IgD-negative memory B cell (primary cell): ENCODE results near the gene PCDHB14. TPM values are rescaled to one million over a fixed set of nuclear protein-coding genes. Genes with fewer than 3 reads are reported as not detected.
"Not testable (repeated sequence)": the region's sequence is repeated elsewhere in the genome, so short reads cannot be mapped to it uniquely, and the experiment has no call there.

Experiments
- H3K27ac Mint-ChIP-seq, 3 donors: one replicate each; pipeline ENCODE4 v1.8.0; 2020 to 2022; ENCODE audit warnings: mild to moderate bottlenecking in 3 of 3, mixed read lengths in 3 of 3, moderate library complexity in 1 of 3
- H3K27me3 Mint-ChIP-seq: one replicate; pipeline ENCODE4 v1.8.0; 2021; ENCODE audit warnings: mixed read lengths
- H3K36me3 Mint-ChIP-seq: one replicate; pipeline ENCODE4 v1.8.0; 2020; ENCODE audit warnings: mild to moderate bottlenecking, mixed read lengths
- H3K4me1 Mint-ChIP-seq, 3 donors: one replicate each; pipeline ENCODE4 v1.8.0; 2020 to 2022; ENCODE audit warnings: mixed read lengths in 3 of 3, mild to moderate bottlenecking in 1 of 3
- H3K4me3 Mint-ChIP-seq, 4 donors: one replicate each; pipeline ENCODE4 v1.8.0; 2020 to 2022; ENCODE audit warnings: mild to moderate bottlenecking in 4 of 4, mixed read lengths in 4 of 4, moderate library complexity in 3 of 4
- H3K9me3 Mint-ChIP-seq, 3 donors: one replicate each; pipeline ENCODE4 v1.8.0; 2020 to 2021; ENCODE audit warnings: mixed read lengths in 3 of 3, mild to moderate bottlenecking in 1 of 3
- polyA plus RNA-seq: library from polyadenylated mRNA; unstranded; fragments of 300-500 nt; fragmentation: Illumina TruSeq; gene quantifications from one replicate; pipeline ENCODE4 v1.2.3, GENCODE V29; 2021

The PCDHB14 gene
- polyA plus RNA-seq: not detected

DNA sequence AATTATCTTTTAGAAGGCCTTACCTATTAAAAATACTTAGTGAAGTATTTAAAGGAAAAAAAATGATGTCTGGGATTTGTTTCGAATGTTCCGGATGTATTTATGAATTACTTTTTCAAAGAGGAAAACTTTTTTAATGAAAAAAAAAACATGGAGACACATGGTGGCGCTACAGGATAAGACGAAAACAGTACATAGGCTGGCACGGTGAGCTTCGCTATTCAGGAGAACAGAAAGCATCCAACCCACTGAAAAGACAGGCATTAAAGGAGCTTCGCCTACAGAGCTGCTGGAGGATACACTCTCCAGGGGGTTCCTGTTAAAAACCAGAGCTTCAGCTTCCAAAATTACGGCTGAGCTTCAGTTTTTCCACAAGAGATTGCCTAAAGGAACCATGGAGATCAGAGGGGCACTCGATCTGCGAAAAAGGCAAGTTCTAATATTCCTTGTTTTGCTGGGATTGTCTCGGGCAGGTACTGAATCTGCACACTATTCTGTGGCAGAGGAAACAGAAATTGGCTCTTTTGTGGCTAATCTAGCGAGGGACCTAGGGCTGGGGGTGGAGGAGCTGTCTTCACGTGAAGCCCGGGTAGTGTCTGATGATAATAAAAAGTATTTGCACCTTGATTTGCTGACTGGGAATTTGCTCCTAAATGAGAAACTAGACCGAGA, at the start of gene PCDHB14:
TSS of gene PCDHB14 (plus strand) at position 232 of the 672 bp plus-strand sequence. CDS start at position 395, 163 bp downstream.
- Mint-ChIP-seq H3K4me1 (peaks cover 0 to 4% (median 0%) of the 10 kb centered on the region in 3 donors), H3K9me3 (peaks cover 14 to 29% (median 18%) of the 10 kb centered on the region in 3 donors), H3K27ac (peak within 1 kb of the TSS in 1 of 3 donors; percentile 67), H3K36me3 (no peaks in the 10 kb centered on the region), H3K4me3 (no peak within 1 kb of the TSS), H3K27me3 (peaks cover 13% of the 10 kb centered on the region)

DNA sequence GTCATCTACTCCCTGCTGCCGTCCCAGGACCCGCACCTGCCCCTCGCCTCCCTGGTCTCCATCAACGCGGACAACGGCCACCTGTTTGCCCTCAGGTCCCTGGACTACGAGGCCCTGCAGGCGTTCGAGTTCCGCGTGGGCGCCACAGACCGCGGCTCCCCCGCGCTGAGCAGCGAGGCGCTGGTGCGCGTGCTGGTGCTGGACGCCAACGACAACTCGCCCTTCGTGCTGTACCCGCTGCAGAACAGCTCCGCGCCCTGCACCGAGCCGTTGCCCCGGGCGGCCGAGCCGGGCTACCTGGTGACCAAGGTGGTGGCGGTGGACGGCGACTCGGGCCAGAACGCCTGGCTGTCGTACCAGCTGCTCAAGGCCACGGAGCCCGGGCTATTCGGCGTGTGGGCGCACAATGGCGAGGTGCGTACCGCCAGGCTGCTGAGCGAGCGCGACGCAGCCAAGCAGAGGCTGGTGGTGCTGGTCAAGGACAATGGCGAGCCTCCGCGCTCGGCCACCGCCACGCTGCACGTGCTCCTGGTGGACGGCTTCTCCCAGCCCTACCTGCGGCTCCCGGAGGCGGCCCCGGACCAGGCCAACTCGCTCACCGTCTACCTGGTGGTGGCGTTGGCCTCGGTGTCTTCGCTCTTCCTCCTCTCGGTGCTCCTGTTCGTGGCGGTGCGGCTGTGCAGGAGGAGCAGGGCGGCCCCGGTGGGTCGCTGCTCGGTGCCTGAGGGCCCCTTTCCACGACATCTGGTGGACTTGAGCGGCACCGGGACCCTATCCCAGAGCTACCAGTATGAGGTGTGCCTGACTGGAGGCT, 48.6 kb upstream of the PCDHB14 start:
- not testable (repeated sequence) for H3K27ac Mint-ChIP-seq, H3K4me1 Mint-ChIP-seq, H3K36me3 Mint-ChIP-seq, H3K27me3 Mint-ChIP-seq, H3K4me3 Mint-ChIP-seq, H3K9me3 Mint-ChIP-seq

DNA sequence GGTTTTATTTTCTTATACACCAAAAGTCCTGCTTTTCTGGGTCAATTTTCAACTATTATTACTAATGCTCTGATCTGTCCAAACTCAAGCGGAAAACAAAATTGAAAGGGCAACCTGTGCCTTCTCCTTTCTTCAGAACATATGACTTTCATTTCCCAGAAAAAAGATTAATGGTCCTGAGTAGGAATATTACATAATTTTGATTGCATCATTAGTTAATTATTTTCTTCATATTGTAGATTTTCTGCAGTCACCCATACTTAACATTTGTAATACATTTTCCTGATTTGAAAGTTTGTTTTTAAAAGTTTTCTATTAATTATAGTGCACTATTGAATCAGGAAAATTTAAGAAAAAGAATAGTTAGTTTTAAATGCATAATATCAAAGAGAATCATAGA, 47.2 kb upstream of the PCDHB14 start:
- H3K36me3 Mint-ChIP-seq: no peaks in the 10 kb centered on the region
- peaks cover 8% of the 10 kb centered on the region for H3K27me3 Mint-ChIP-seq
- H3K27ac Mint-ChIP-seq: no peak overlapping the region
- H3K4me1 Mint-ChIP-seq: peaks cover 0 to 2% (median 0%) of the 10 kb centered on the region in 3 donors
- no peak overlapping the region for H3K4me3 Mint-ChIP-seq
- H3K9me3 Mint-ChIP-seq: peaks cover 0 to 4% (median 2%) of the 10 kb centered on the region in 3 donors

DNA sequence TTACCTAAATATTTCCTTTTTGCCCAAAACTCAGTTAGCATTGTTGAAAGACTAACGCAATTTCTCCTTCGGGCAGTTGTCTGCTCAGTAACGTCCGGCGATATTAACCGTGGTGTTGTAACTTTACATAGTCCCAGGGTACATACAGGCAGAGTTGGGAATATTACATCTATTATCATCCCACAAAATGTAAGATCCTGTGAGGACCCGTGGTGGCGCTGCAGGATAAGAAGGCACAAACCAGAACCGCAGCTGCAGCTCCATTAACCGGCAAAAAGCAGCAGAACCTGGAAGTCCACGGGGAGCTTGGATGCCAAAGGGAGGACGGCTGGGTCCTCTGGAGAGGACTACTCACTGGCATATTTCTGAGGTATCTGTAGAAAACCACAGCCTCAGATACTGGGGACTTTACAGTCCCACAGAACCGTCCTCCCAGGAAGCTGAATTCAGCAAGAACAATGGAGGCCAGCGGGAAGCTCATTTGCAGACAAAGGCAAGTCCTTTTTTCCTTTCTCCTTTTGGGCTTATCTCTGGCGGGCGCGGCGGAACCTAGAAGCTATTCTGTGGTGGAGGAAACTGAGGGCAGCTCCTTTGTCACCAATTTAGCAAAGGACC, 45.5 kb upstream of the PCDHB14 start, which contains the start of gene PCDHB8:
TSS of gene PCDHB8 (plus strand) at position 214 of the 615 bp plus-strand sequence. CDS start at position 459, 245 bp downstream.
- H3K27me3 Mint-ChIP-seq: peaks cover 17% of the 10 kb centered on the region
- not testable (repeated sequence) for H3K9me3 Mint-ChIP-seq, H3K36me3 Mint-ChIP-seq, H3K4me3 Mint-ChIP-seq, H3K27ac Mint-ChIP-seq, H3K4me1 Mint-ChIP-seq

DNA sequence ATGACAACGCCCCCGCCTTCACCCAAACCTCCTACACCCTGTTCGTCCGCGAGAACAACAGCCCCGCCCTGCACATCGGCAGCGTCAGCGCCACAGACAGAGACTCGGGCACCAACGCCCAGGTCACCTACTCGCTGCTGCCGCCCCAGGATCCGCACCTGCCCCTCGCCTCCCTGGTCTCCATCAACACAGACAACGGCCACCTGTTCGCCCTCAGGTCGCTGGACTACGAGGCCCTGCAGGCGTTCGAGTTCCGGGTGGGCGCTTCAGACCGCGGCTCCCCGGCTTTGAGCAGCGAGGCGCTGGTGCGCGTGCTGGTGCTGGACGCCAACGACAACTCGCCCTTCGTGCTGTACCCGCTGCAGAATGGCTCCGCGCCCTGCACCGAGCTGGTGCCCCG, 43.8 kb upstream of the PCDHB14 start:
- H3K27ac Mint-ChIP-seq, H3K36me3 Mint-ChIP-seq, H3K4me3 Mint-ChIP-seq, H3K4me1 Mint-ChIP-seq: not testable (repeated sequence)
- H3K9me3 Mint-ChIP-seq: peaks cover 1 to 14% (median 12%) of the 10 kb centered on the region in 3 donors
- peaks cover 17% of the 10 kb centered on the region for H3K27me3 Mint-ChIP-seq

DNA sequence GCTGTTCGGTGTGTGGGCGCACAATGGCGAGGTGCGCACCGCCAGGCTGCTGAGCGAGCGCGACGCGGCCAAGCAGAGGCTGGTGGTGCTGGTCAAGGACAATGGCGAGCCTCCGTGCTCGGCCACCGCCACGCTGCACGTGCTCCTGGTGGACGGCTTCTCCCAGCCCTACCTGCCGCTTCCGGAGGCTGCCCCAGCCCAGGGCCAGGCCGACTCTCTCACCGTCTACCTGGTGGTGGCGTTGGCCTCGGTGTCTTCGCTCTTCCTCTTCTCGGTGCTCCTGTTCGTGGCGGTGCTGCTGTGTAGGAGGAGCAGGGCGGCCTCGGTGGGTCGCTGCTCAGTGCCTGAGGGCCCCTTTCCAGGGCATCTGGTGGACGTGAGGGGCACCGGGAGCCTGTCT, 43.3 kb upstream of the PCDHB14 start:
- peaks cover 20% of the 10 kb centered on the region for H3K27me3 Mint-ChIP-seq
- not testable (repeated sequence) for H3K36me3 Mint-ChIP-seq, H3K4me3 Mint-ChIP-seq, H3K4me1 Mint-ChIP-seq, H3K27ac Mint-ChIP-seq
- H3K9me3 Mint-ChIP-seq: peaks cover 3 to 14% (median 12%) of the 10 kb centered on the region in 3 donors

DNA sequence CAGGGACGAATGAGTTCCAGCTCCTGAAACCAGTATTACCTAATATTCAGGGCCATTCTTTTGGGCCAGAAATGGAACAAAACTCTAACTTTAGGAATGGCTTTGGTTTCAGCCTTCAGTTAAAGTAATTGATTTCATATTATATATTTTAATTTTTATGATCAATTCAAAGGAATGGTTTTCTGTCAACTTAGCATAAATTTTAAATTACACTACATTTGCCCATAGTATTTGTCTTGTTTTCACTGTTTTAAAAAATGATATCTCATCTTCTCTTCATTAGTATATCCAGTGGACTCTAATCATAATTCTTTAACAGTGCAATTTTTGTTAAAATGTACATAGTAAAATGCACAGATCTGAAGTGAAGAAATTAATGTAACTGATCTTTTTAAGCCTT, 42.8 kb upstream of the PCDHB14 start:
- Mint-ChIP-seq H3K9me3 (peaks cover 5 to 14% (median 12%) of the 10 kb centered on the region in 3 donors), H3K4me3 (no peak overlapping the region), H3K27ac (no peak overlapping the region), H3K36me3 (no peaks in the 10 kb centered on the region), H3K4me1 (no peaks in the 10 kb centered on the region), H3K27me3 (peaks cover 17% of the 10 kb centered on the region)

DNA sequence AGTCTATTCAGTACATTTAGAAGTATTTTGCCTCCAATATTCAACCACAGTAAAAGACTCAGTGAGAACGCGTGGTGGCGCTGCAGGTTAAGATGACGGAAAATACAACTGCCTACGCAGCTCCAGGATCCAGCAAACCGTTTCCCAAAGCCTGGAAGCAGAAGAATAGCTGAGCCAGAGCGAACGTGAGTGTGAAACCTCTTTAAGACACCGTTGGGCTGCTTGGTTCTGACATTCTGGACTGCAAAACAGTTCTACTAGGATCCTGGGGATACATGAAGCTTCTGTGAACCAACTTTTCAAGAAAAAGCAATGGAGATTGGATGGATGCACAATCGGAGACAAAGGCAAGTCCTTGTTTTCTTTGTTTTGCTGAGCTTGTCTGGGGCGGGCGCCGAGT, 40.9 kb upstream of the PCDHB14 start, which contains the start of gene PCDHB16:
TSS of gene PCDHB16 (plus strand) at position 140 of the 400 bp plus-strand sequence. CDS start at position 313, 173 bp downstream.
- H3K36me3 Mint-ChIP-seq: no peaks in the 10 kb centered on the region
- H3K4me1 Mint-ChIP-seq: peaks cover 0 to 4% (median 3%) of the 10 kb centered on the region in 3 donors
- H3K9me3 Mint-ChIP-seq: peaks cover 9 to 15% (median 14%) of the 10 kb centered on the region in 3 donors
- peak within 1 kb of the TSS in 2 of 3 donors; percentile 39 for H3K27ac Mint-ChIP-seq
- H3K4me3 Mint-ChIP-seq: no peak within 1 kb of the TSS
- peaks cover 21% of the 10 kb centered on the region for H3K27me3 Mint-ChIP-seq

DNA sequence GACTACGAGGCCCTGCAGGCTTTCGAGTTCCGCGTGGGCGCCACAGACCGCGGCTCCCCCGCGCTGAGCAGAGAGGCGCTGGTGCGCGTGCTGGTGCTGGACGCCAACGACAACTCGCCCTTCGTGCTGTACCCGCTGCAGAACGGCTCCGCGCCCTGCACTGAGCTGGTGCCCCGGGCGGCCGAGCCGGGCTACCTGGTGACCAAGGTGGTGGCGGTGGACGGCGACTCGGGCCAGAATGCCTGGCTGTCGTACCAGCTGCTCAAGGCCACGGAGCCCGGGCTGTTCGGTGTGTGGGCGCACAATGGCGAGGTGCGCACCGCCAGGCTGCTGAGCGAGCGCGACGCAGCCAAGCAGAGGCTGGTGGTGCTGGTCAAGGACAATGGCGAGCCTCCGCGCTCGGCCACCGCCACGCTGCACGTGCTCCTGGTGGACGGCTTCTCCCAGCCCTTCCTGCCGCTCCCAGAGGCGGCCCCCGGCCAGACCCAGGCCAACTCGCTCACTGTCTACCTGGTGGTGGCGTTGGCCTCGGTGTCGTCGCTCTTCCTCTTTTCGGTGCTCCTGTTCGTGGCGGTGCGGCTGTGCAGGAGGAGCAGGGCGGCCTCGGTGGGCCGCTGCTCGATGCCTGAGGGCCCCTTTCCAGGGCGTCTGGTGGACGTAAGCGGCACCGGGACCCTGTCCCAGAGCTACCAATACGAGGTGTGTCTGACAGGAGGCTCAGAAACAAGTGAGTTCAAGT, 38.9 kb upstream of the PCDHB14 start:
- Mint-ChIP-seq H3K9me3 (peaks cover 11 to 18% (median 17%) of the 10 kb centered on the region in 3 donors), H3K27me3 (peaks cover 27% of the 10 kb centered on the region), H3K4me3 (peak overlapping the region in 1 of 4 donors; percentile 22)
- not testable (repeated sequence) for H3K27ac Mint-ChIP-seq, H3K36me3 Mint-ChIP-seq, H3K4me1 Mint-ChIP-seq

DNA sequence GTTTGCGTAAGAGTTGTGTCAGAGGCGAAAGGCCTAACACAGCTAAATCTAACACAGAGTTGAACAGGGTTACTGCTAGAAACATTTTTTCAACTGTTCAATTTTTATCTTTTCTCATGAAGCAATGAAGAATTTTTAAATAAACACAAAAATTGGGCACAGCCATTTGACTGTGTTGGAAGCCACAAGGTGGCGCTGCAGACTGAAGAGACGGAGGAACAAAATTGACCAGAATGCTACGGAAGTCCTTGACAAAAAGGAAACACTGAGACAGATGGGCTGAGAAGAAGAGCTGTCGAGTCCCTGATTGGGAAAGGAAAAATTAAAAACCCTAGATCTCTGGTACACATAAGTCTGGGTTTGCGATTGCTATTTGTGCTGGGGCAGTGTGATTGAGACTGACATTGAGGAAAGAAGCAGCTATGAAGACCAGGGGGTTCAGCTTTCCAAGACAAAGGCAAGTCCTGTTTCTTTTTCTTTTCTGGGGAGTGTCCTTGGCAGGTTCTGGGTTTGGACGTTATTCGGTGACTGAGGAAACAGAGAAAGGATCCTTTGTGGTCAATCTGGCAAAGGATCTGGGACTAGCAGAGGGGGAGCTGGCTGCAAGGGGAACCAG, 36.1 kb upstream of the PCDHB14 start, which contains the start of gene PCDHB9:
TSS of gene PCDHB9 (plus strand) at position 265 of the 616 bp plus-strand sequence. CDS start at position 423, 158 bp downstream.
- peak within 1 kb of the TSS; percentile 30 to 75 (median 52) for H3K4me3 Mint-ChIP-seq
- peaks cover 25% of the 10 kb centered on the region for H3K27me3 Mint-ChIP-seq
- H3K9me3 Mint-ChIP-seq: peaks cover 19 to 26% (median 19%) of the 10 kb centered on the region in 3 donors
- no peak within 1 kb of the TSS for H3K27ac Mint-ChIP-seq
- H3K4me1 Mint-ChIP-seq: peaks cover 0 to 4% (median 3%) of the 10 kb centered on the region in 3 donors
- no peaks in the 10 kb centered on the region for H3K36me3 Mint-ChIP-seq

DNA sequence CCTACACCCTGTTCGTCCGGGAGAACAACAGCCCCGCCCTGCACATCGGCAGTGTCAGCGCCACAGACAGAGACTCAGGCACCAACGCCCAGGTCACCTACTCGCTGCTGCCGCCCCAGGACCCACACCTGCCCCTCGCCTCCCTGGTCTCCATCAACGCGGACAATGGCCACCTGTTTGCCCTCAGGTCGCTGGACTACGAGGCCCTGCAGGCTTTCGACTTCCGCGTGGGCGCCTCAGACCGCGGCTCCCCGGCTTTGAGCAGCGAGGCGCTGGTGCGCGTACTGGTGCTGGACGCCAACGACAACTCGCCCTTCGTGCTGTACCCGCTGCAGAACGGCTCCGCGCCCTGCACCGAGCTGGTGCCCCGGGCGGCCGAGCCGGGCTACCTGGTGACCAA, 34.5 kb upstream of the PCDHB14 start:
- H3K4me1 Mint-ChIP-seq, H3K27ac Mint-ChIP-seq, H3K36me3 Mint-ChIP-seq, H3K4me3 Mint-ChIP-seq: not testable (repeated sequence)
- H3K27me3 Mint-ChIP-seq: peaks cover 22% of the 10 kb centered on the region
- H3K9me3 Mint-ChIP-seq: peaks cover 9 to 20% (median 20%) of the 10 kb centered on the region in 3 donors

DNA sequence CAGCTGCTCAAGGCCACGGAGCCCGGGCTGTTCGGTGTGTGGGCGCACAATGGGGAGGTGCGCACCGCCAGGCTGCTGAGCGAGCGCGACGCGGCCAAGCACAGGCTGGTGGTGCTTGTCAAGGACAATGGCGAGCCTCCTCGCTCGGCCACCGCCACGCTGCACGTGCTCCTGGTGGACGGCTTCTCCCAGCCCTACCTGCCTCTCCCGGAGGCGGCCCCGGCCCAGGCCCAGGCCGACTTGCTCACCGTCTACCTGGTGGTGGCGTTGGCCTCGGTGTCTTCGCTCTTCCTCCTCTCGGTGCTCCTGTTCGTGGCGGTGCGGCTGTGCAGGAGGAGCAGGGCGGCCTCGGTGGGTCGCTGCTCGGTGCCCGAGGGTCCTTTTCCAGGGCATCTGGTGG, 34.0 kb upstream of the PCDHB14 start:
- H3K27me3 Mint-ChIP-seq: peaks cover 22% of the 10 kb centered on the region
- peaks cover 9 to 20% (median 20%) of the 10 kb centered on the region in 3 donors for H3K9me3 Mint-ChIP-seq
- H3K27ac Mint-ChIP-seq, H3K4me3 Mint-ChIP-seq, H3K36me3 Mint-ChIP-seq, H3K4me1 Mint-ChIP-seq: not testable (repeated sequence)

DNA sequence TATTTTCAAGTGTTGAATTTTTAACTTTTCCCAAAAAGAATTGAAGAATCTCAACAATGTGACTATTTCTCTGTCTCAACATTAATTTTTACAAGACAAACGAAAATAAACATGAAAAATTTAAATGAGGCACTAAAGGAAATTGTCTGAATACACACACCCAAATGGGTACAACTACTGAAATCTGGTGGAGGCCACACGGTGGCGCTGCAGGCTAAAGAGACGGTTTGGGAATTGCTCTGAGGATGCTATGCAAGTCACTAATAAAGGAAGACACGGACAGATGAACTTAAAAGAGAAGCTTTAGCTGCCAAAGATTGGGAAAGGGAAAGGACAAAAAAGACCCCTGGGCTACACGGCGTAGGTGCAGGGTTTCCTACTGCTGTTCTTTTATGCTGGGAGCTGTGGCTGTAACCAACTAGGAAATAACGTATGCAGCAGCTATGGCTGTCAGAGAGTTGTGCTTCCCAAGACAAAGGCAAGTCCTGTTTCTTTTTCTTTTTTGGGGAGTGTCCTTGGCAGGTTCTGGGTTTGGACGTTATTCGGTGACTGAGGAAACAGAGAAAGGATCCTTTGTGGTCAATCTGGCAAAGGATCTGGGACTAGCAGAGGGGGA, 30.9 kb upstream of the PCDHB14 start, which contains the start of gene PCDHB10:
TSS of gene PCDHB10 (plus strand) at position 244 of the 616 bp plus-strand sequence. CDS start at position 444, 200 bp downstream.
- peak within 1 kb of the TSS in 2 of 4 donors; percentile 54 to 65 for H3K4me3 Mint-ChIP-seq
- peaks cover 0 to under 1% (median 0%) of the 10 kb centered on the region in 3 donors for H3K4me1 Mint-ChIP-seq
- no peaks in the 10 kb centered on the region for H3K36me3 Mint-ChIP-seq
- H3K27me3 Mint-ChIP-seq: peaks cover 13% of the 10 kb centered on the region
- H3K9me3 Mint-ChIP-seq: peaks cover 6 to 33% (median 14%) of the 10 kb centered on the region in 3 donors
- H3K27ac Mint-ChIP-seq: no peak within 1 kb of the TSS
